ENCODE results near the gene TNS2. TPM values are rescaled to one million over a fixed set of nuclear protein-coding genes. Genes with fewer than 3 reads are reported as not detected.

The TNS2 gene
- total and polyA plus RNA-seq, 2 of the 13 experiments (the other 11 are each of a cell fraction or from before 2014, with no cell fraction given) = 8.9 to 20.4 TPM

DNA sequence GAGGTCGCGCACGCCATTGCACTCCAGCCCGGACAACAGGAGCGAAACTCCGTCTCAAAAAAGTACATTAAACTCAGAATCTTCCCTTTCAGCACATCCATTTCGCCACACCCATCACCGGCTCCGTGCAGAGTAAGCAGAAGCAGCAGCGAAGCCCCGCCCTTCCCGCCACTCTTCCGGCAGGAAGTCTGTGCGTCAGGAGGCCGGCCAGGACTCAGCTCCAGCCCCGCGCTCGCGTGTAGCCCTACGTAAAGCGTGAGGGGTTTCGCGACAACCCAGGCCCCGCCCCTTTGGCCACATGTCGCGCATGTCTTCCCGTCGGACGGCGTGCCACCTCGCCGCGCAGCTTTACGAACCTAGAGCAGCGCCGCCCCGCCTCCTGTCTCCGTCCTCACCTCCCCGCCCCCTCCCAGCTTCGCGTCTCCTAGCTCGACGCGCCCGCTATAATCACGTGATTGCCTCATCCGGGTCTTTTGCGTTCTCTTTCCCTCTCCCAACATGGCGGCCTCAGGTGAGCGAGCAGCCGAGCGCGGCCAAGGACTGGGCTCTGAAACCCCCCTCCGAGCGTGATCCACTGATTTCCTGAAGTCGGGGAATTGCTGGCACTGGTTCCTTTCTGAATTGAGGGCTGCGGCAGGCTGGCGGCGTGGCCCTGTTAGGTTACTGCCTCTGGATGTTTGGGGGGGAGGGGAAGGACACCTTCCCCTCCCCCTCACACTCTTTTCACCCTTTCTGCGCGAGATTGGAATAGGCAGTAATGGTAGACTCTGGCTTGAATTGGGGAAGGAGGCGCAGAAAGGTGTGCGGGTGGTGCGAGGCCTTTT, 43.7 kb upstream of the TNS2 start, which contains the start of gene EIF4B (continued):
- no peak for TF ChIP-seq ZBTB10 (CRISPR knock-in tag; IDR thresholded peaks at IDR 0.05; ENCODE audit: borderline replicate concordance)
- no peak; the same call in 1 of the 2 replicates for TF ChIP-seq SOX5 (CRISPR knock-in tag; IDR thresholded peaks at IDR 0.05; ENCODE audit: borderline replicate concordance)
- 0 out of 2 replicates have a peak, but pooled peaks have one; percentile 68 for TF ChIP-seq SNAI1 (CRISPR knock-in tag; IDR thresholded peaks at IDR 0.05; ENCODE audit: borderline replicate concordance)
- TF ChIP-seq CHCHD3 (CRISPR knock-in tag; IDR thresholded peaks at IDR 0.05) = no peak
- TF ChIP-seq, protein P1, sequence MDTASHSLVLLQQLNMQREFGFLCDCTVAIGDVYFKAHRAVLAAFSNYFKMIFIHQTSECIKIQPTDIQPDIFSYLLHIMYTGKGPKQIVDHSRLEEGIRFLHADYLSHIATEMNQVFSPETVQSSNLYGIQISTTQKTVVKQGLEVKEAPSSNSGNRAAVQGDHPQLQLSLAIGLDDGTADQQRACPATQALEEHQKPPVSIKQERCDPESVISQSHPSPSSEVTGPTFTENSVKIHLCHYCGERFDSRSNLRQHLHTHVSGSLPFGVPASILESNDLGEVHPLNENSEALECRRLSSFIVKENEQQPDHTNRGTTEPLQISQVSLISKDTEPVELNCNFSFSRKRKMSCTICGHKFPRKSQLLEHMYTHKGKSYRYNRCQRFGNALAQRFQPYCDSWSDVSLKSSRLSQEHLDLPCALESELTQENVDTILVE (CRISPR knock-in tag; IDR thresholded peaks at IDR 0.05) = peak; percentile 65; the same call in 1 of the 2 replicates
- no peak for TF ChIP-seq HNF4A (CRISPR knock-in tag; IDR thresholded peaks at IDR 0.05)
- peak; percentile 61 for TF ChIP-seq CEBPG (CRISPR knock-in tag; IDR thresholded peaks at IDR 0.05)
- peak; percentile 55 for TF ChIP-seq SKI (IDR thresholded peaks at IDR 0.05; ENCODE audit: partially characterized antibody)
- TF ChIP-seq RCOR2 (CRISPR knock-in tag; IDR thresholded peaks at IDR 0.05) = no peak
- no peak for TF ChIP-seq ZNF737 (CRISPR knock-in tag; IDR thresholded peaks at IDR 0.05; ENCODE audit: borderline replicate concordance)
- TF ChIP-seq, protein P2, sequence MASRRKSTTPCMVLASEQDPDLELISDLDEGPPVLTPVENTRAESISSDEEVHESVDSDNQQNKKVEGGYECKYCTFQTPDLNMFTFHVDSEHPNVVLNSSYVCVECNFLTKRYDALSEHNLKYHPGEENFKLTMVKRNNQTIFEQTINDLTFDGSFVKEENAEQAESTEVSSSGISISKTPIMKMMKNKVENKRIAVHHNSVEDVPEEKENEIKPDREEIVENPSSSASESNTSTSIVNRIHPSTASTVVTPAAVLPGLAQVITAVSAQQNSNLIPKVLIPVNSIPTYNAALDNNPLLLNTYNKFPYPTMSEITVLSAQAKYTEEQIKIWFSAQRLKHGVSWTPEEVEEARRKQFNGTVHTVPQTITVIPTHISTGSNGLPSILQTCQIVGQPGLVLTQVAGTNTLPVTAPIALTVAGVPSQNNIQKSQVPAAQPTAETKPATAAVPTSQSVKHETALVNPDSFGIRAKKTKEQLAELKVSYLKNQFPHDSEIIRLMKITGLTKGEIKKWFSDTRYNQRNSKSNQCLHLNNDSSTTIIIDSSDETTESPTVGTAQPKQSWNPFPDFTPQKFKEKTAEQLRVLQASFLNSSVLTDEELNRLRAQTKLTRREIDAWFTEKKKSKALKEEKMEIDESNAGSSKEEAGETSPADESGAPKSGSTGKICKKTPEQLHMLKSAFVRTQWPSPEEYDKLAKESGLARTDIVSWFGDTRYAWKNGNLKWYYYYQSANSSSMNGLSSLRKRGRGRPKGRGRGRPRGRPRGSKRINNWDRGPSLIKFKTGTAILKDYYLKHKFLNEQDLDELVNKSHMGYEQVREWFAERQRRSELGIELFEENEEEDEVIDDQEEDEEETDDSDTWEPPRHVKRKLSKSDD (CRISPR knock-in tag; IDR thresholded peaks at IDR 0.05; ENCODE audit: low read depth) = peak; percentile 91; the same call in 1 of the 2 replicates
- TF ChIP-seq, protein P3, sequence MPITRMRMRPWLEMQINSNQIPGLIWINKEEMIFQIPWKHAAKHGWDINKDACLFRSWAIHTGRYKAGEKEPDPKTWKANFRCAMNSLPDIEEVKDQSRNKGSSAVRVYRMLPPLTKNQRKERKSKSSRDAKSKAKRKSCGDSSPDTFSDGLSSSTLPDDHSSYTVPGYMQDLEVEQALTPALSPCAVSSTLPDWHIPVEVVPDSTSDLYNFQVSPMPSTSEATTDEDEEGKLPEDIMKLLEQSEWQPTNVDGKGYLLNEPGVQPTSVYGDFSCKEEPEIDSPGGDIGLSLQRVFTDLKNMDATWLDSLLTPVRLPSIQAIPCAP (CRISPR knock-in tag; IDR thresholded peaks at IDR 0.05; ENCODE audit: low read depth) = no peak
- TF ChIP-seq U2AF2 (IDR thresholded peaks at IDR 0.05; ENCODE audit: low read depth, low read length) = 0 out of 2 replicates have a peak, but pooled peaks have one; percentile 35
- TF ChIP-seq TAF1 (CRISPR knock-in tag; IDR thresholded peaks at IDR 0.05) = peak; percentile 77
- peak; percentile 68; the same call in 1 of the 2 replicates for TF ChIP-seq ATF1 (CRISPR knock-in tag; IDR thresholded peaks at IDR 0.05)
- no peak; the same call in 1 of the 2 replicates for TF ChIP-seq DR1 (CRISPR knock-in tag; IDR thresholded peaks at IDR 0.05)
- no peak for TF ChIP-seq AFF4 (CRISPR knock-in tag; IDR thresholded peaks at IDR 0.05)
- 0 out of 2 replicates have a peak, but pooled peaks have one; percentile 11 for TF ChIP-seq ZSCAN25 (CRISPR knock-in tag; IDR thresholded peaks at IDR 0.05)

Data from HepG2 (cell line).